Smooth muscle cell (in vitro differentiated cells): ENCODE measurements around the gene SMPDL3A. TPM values are rescaled to one million over a fixed set of nuclear protein-coding genes. Genes with fewer than 3 reads are reported as not detected.

ENCODE experiments used
- DNase-seq: peaks from one replicate; lab custom pipeline; 2025; ENCODE audit not compliant: unreplicated experiment; lab: John Stamatoyannopoulos, UW
- H2AFZ ChIP-seq: fragments of 200-600 bp; sonication (generic); 2 replicates; pipeline ENCODE4 v1.6.0; 2016; ENCODE audit warnings: antibody characterized with exemption, low read depth, mild to moderate bottlenecking
- H3F3A ChIP-seq: fragments of 200-600 bp; sonication (generic); 2 replicates; pipeline ENCODE4 v1.6.0; 2017; ENCODE audit warnings: antibody characterized with exemption, low read depth
- H3K27ac ChIP-seq: fragments of 200-600 bp; sonication (generic); 2 replicates; pipeline ENCODE4 v1.5.1; 2016; ENCODE audit warnings: low read depth, mild to moderate bottlenecking
- H3K27me3 ChIP-seq: fragments of 200-600 bp; sonication (generic); 2 replicates; pipeline ENCODE4 v1.6.1; 2016; ENCODE audit warnings: low read depth, mild to moderate bottlenecking
- H3K36me3 ChIP-seq: fragments of 200-600 bp; sonication (generic); 2 replicates; pipeline ENCODE4 v1.5.1; 2016; ENCODE audit warnings: low read depth
- H3K4me1 ChIP-seq: fragments of 200-600 bp; sonication (generic); 2 replicates; pipeline ENCODE4 v1.5.1; 2016; ENCODE audit warnings: low read depth
- H3K4me2 ChIP-seq: fragments of 200-600 bp; sonication (generic); 2 replicates; pipeline ENCODE4 v1.6.0; 2016; ENCODE audit warnings: mild to moderate bottlenecking
- H3K4me3 ChIP-seq: fragments of 200-600 bp; sonication (generic); 2 replicates; pipeline ENCODE4 v1.5.1; 2016; ENCODE audit warnings: mild to moderate bottlenecking
- H3K79me2 ChIP-seq: fragments of 200-600 bp; sonication (generic); 2 replicates; pipeline ENCODE4 v1.6.0; 2016; ENCODE audit warnings: low read depth, mild to moderate bottlenecking
- H3K9ac ChIP-seq: fragments of 200-600 bp; sonication (generic); 2 replicates; pipeline ENCODE4 v1.6.0; 2016; ENCODE audit warnings: low read depth
- H3K9me3 ChIP-seq: fragments of 200-600 bp; sonication (generic); replicated peaks from 2 replicates; pipeline ENCODE4 v1.5.1; 2016; ENCODE audit warnings: low read depth
- H4K20me1 ChIP-seq: fragments of 200-600 bp; sonication (generic); 2 replicates; pipeline ENCODE4 v1.6.0; 2016; ENCODE audit warnings: low read depth
- CTCF ChIP-seq: fragments of 200-600 bp; sonication (generic); IDR thresholded peaks from 2 replicates; pipeline ENCODE4 v1.5.1; 2017; ENCODE audit warnings: borderline replicate concordance, mild to moderate bottlenecking, antibody characterized with exemption; ENCODE audit not compliant: insufficient read depth, poor library complexity, severe bottlenecking
- WGBS: methylation state at CpG from one replicate; pipeline ENCODE4 v1.1.7; 2016; ENCODE audit warnings: low lambda C conversion rate; 5-methylcytosine and 5-hydroxymethylcytosine counted together
- polyA plus RNA-seq: library from polyadenylated mRNA; unstranded; fragments of >200 nt; fragmentation: Nextera tagmentation; extraction: Ambion mirVana; gene quantifications from 2 replicates; pipeline ENCODE4 v1.2.1, GENCODE V29; 2016
- total RNA-seq: library from RNA; depleted of rRNA; stranded (reverse); fragments of >200 nt; gene quantifications from 2 replicates; pipeline ENCODE4 v1.2.3, GENCODE V29; 2014

SMPDL3A gene
- total and polyA plus RNA-seq, 2 experiments from 2014 or later = 2.3 to 14.5 TPM

- H3K79me2 ChIP-seq = no peaks in the 10 kb centered on the region
- peaks cover 11% of the 10 kb centered on the region for H3K27me3 ChIP-seq
- H3K9ac ChIP-seq = no peak overlapping the region
- H3K9me3 ChIP-seq = no peaks in the 10 kb centered on the region
- 74% methylated on average over 3 of the region's 3 CpGs for WGBS
- no peak overlapping the region for H3K4me3 ChIP-seq
- H3K4me2 ChIP-seq = no peak overlapping the region
- no peak overlapping the region for H3K27ac ChIP-seq
- H3F3A ChIP-seq = no peaks in the 10 kb centered on the region
- H3K4me1 ChIP-seq = no peaks in the 10 kb centered on the region
- H4K20me1 ChIP-seq = no peaks in the 10 kb centered on the region
- H3K36me3 ChIP-seq = no peaks in the 10 kb centered on the region
- no peak for DNase-seq
- TF ChIP-seq CTCF = no peak
- no peak overlapping the region for H2AFZ ChIP-seq
Observed at GRCh38 chr6:122772724-122773415, 16.2 kb upstream of the SMPDL3A start.

GRCh38 chr6:122775975-122776374 lies 13.1 kb upstream of the SMPDL3A start:
- Histone ChIP-seq H2AFZ (no peak overlapping the region), H4K20me1 (no peaks in the 10 kb centered on the region), H3F3A (no peaks in the 10 kb centered on the region), H3K9ac (no peak overlapping the region), H3K79me2 (no peaks in the 10 kb centered on the region), H3K4me2 (no peak overlapping the region), H3K36me3 (no peaks in the 10 kb centered on the region), H3K9me3 (no peaks in the 10 kb centered on the region), H3K27ac (no peak overlapping the region), H3K4me1 (peaks cover 11% of the 10 kb centered on the region), H3K4me3 (no peak overlapping the region), H3K27me3 (peaks cover 6% of the 10 kb centered on the region)
- DNase-seq = no peak
- no peak for TF ChIP-seq CTCF

- H3K9ac ChIP-seq = no peak overlapping the region
- 96% methylated on average over 5 of the region's 5 CpGs for WGBS
- no peaks in the 10 kb centered on the region for H3K36me3 ChIP-seq
- no peak for TF ChIP-seq CTCF
- H3K27ac ChIP-seq = no peak overlapping the region
- no peak overlapping the region for H3K4me2 ChIP-seq
- no peaks in the 10 kb centered on the region for H3K79me2 ChIP-seq
- H4K20me1 ChIP-seq = no peaks in the 10 kb centered on the region
- no peak for DNase-seq
- H3K4me1 ChIP-seq = peaks cover 11% of the 10 kb centered on the region
- no peaks in the 10 kb centered on the region for H3F3A ChIP-seq
- no peaks in the 10 kb centered on the region for H3K27me3 ChIP-seq
- no peak overlapping the region for H2AFZ ChIP-seq
- no peaks in the 10 kb centered on the region for H3K9me3 ChIP-seq
- H3K4me3 ChIP-seq = no peak overlapping the region
Observed at GRCh38 chr6:122778302-122778701, 10.8 kb upstream of the SMPDL3A start.
